SK-N-SH treated with all-trans-retinoic acid at 6 μM for 48 hours (cell line): ENCODE measurements around the gene RABGAP1L.

Source experiments
- CSDC2 ChIP-seq: fragments of 250-450 bp; sonication (Bioruptor Pico); IDR thresholded peaks from 2 replicates; pipeline ENCODE4 v1.5.0; 2020; ENCODE audit warnings: mild to moderate bottlenecking, moderate library complexity
- ESRRG ChIP-seq: fragments of 250-450 bp; sonication (Bioruptor Pico); IDR thresholded peaks from 2 replicates; pipeline ENCODE4 v1.6.1; 2021; ENCODE audit warnings: mild to moderate bottlenecking
- GLIS3 ChIP-seq: fragments of 250-450 bp; sonication (Bioruptor Pico); IDR thresholded peaks from 2 replicates; pipeline ENCODE4 v1.5.0; 2020; ENCODE audit warnings: mild to moderate bottlenecking, moderate library complexity
- PPARA ChIP-seq: fragments of 250-450 bp; sonication (Bioruptor Pico); IDR thresholded peaks from 2 replicates; pipeline ENCODE4 v1.5.0; 2020; ENCODE audit warnings: mild to moderate bottlenecking, borderline replicate concordance
- RARB ChIP-seq: fragments of 250-450 bp; sonication (Bioruptor Pico); IDR thresholded peaks from 2 replicates; pipeline ENCODE4 v1.8.0; 2021; ENCODE audit warnings: mild to moderate bottlenecking, moderate library complexity
- TOX ChIP-seq: fragments of 250-450 bp; sonication (Bioruptor Pico); IDR thresholded peaks from 2 replicates; pipeline ENCODE4 v1.8.0; 2021; ENCODE audit warnings: mild to moderate bottlenecking, moderate library complexity, borderline replicate concordance
- ZFP30 ChIP-seq: fragments of 450-650 bp; formaldehyde crosslinking; IDR thresholded peaks from 2 replicates; pipeline ENCODE4 v1.5.0; 2022; ENCODE audit warnings: mild to moderate bottlenecking, moderate library complexity
- ZNF565 ChIP-seq: fragments of 450-650 bp; formaldehyde crosslinking; conservative IDR thresholded peaks from 2 replicates; pipeline ENCODE4 v1.5.0; 2020; ENCODE audit warnings: low read depth, mild to moderate bottlenecking, moderate library complexity
- ZNF8 ChIP-seq: fragments of 450-650 bp; formaldehyde crosslinking; IDR thresholded peaks from 2 replicates; pipeline ENCODE4 v1.5.0; 2020; ENCODE audit warnings: mild to moderate bottlenecking, moderate library complexity
- TF ChIP-seq, protein P1 (sequence below): fragments of 250-450 bp; sonication (Bioruptor Pico); IDR thresholded peaks from 2 replicates; pipeline ENCODE4 v1.5.0; 2020; ENCODE audit warnings: mild to moderate bottlenecking, moderate library complexity
- TF ChIP-seq, protein P2 (sequence below): fragments of 250-450 bp; sonication (Bioruptor Pico); IDR thresholded peaks from 2 replicates; pipeline ENCODE4 v1.5.1; 2020; ENCODE audit warnings: low read depth, mild to moderate bottlenecking, moderate library complexity
- TF ChIP-seq, protein P3 (sequence below): fragments of 250-450 bp; sonication (Bioruptor Pico); IDR thresholded peaks from 2 replicates; pipeline ENCODE4 v1.8.0; 2020; ENCODE audit warnings: mild to moderate bottlenecking, moderate library complexity, borderline replicate concordance
- TF ChIP-seq, protein P4 (sequence below): fragments of 250-450 bp; sonication (Bioruptor Pico); IDR thresholded peaks from 2 replicates; pipeline ENCODE4 v1.5.1; 2021; ENCODE audit warnings: mild to moderate bottlenecking, moderate library complexity

DNA sequence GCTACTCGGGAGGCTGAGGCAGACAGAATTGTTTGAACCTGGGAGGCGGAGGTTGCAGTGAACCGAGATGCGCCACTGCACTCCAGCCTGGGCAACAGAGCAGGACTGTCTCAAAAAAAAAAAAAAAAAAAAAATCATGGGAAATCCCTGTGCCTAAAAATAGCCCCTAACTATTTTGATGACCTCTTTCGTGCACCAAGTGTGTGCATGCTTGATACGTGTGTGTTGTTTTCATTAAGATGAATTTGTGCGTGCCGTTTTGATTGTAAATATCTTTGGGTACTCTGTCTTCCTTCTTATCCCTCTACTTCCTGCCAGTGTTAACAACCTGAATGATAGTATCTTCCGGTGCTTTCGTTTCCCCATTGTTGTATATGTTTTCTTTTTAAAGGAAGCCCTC lies 850.2 kb downstream of the RABGAP1L start:
- TF ChIP-seq, protein P1, sequence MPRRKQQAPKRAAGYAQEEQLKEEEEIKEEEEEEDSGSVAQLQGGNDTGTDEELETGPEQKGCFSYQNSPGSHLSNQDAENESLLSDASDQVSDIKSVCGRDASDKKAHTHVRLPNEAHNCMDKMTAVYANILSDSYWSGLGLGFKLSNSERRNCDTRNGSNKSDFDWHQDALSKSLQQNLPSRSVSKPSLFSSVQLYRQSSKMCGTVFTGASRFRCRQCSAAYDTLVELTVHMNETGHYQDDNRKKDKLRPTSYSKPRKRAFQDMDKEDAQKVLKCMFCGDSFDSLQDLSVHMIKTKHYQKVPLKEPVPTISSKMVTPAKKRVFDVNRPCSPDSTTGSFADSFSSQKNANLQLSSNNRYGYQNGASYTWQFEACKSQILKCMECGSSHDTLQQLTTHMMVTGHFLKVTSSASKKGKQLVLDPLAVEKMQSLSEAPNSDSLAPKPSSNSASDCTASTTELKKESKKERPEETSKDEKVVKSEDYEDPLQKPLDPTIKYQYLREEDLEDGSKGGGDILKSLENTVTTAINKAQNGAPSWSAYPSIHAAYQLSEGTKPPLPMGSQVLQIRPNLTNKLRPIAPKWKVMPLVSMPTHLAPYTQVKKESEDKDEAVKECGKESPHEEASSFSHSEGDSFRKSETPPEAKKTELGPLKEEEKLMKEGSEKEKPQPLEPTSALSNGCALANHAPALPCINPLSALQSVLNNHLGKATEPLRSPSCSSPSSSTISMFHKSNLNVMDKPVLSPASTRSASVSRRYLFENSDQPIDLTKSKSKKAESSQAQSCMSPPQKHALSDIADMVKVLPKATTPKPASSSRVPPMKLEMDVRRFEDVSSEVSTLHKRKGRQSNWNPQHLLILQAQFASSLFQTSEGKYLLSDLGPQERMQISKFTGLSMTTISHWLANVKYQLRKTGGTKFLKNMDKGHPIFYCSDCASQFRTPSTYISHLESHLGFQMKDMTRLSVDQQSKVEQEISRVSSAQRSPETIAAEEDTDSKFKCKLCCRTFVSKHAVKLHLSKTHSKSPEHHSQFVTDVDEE = no peak
- TF ChIP-seq RARB = no peak
- TF ChIP-seq, protein P2, sequence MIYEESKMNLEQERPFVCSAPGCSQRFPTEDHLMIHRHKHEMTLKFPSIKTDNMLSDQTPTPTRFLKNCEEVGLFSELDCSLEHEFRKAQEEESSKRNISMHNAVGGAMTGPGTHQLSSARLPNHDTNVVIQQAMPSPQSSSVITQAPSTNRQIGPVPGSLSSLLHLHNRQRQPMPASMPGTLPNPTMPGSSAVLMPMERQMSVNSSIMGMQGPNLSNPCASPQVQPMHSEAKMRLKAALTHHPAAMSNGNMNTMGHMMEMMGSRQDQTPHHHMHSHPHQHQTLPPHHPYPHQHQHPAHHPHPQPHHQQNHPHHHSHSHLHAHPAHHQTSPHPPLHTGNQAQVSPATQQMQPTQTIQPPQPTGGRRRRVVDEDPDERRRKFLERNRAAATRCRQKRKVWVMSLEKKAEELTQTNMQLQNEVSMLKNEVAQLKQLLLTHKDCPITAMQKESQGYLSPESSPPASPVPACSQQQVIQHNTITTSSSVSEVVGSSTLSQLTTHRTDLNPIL (CRISPR knock-in tag) = no peak
- TF ChIP-seq, protein P3, sequence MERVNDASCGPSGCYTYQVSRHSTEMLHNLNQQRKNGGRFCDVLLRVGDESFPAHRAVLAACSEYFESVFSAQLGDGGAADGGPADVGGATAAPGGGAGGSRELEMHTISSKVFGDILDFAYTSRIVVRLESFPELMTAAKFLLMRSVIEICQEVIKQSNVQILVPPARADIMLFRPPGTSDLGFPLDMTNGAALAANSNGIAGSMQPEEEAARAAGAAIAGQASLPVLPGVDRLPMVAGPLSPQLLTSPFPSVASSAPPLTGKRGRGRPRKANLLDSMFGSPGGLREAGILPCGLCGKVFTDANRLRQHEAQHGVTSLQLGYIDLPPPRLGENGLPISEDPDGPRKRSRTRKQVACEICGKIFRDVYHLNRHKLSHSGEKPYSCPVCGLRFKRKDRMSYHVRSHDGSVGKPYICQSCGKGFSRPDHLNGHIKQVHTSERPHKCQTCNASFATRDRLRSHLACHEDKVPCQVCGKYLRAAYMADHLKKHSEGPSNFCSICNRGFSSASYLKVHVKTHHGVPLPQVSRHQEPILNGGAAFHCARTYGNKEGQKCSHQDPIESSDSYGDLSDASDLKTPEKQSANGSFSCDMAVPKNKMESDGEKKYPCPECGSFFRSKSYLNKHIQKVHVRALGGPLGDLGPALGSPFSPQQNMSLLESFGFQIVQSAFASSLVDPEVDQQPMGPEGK (CRISPR knock-in tag) = no peak
- no peak for TF ChIP-seq GLIS3
- TF ChIP-seq ESRRG (CRISPR knock-in tag) = no peak
- TF ChIP-seq ZNF8 (CRISPR knock-in tag) = no peak
- TF ChIP-seq CSDC2 (CRISPR knock-in tag) = no peak
- TF ChIP-seq PPARA (CRISPR knock-in tag) = no peak
- TF ChIP-seq TOX (CRISPR knock-in tag) = no peak
- TF ChIP-seq, protein P4, sequence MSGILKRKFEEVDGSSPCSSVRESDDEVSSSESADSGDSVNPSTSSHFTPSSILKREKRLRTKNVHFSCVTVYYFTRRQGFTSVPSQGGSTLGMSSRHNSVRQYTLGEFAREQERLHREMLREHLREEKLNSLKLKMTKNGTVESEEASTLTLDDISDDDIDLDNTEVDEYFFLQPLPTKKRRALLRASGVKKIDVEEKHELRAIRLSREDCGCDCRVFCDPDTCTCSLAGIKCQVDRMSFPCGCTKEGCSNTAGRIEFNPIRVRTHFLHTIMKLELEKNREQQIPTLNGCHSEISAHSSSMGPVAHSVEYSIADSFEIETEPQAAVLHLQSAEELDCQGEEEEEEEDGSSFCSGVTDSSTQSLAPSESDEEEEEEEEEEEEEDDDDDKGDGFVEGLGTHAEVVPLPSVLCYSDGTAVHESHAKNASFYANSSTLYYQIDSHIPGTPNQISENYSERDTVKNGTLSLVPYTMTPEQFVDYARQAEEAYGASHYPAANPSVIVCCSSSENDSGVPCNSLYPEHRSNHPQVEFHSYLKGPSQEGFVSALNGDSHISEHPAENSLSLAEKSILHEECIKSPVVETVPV (CRISPR knock-in tag) = no peak
- no peak for TF ChIP-seq ZNF565 (CRISPR knock-in tag)
- no peak for TF ChIP-seq ZFP30 (CRISPR knock-in tag)
